Kidney epithelial cell (primary cell): ENCODE measurements around the gene CCT3. TPM values are rescaled to one million over a fixed set of nuclear protein-coding genes. Genes with fewer than 3 reads are reported as not detected.

Experiments used
- DNase-seq: peaks from one replicate; pipeline ENCODE4 v3.0.0-alpha.2; 2010; ENCODE audit warnings: low read depth
- H3K27me3 ChIP-seq: 2 replicates; pipeline ENCODE4 v1.6.0; 2011; ENCODE audit warnings: low read length; ENCODE audit not compliant: control insufficient read depth, insufficient read depth
- H3K36me3 ChIP-seq: 2 replicates; pipeline ENCODE4 v1.5.1; 2011; ENCODE audit warnings: low read length; ENCODE audit not compliant: control insufficient read depth, insufficient read depth
- H3K4me3 ChIP-seq: 2 replicates; pipeline ENCODE4 v1.5.1; 2011; ENCODE audit warnings: low read depth, mild to moderate bottlenecking, control low read depth, low read length
- CTCF ChIP-seq: IDR thresholded peaks from 2 replicates; pipeline ENCODE4 v1.5.1; 2011; ENCODE audit warnings: mild to moderate bottlenecking, moderate library complexity, low read length, control low read depth, inconsistent platforms; ENCODE audit not compliant: insufficient read depth, poor library complexity, severe bottlenecking
- total RNA-seq: library from RNA; depleted of rRNA; stranded (reverse); fragments of >200 nt; gene quantifications from 2 replicates; pipeline ENCODE4 v1.2.3, GENCODE V29; 2015

Gene CCT3
- 303 and 382 TPM in 2 replicates for total RNA-seq

- H3K27me3 ChIP-seq: no peaks in the 10 kb centered on the region
- DNase-seq: peak; percentile 99
- no peaks in the 10 kb centered on the region for H3K36me3 ChIP-seq
- no peak for TF ChIP-seq CTCF
- H3K4me3 ChIP-seq: peak within 1 kb of the TSS; percentile 81
These were observed at the start of gene CCT3, which contains the start of gene TSACC for GRCh38 chr1:156338180-156338976. CCT3 (minus strand) TSS chr1:156338292; CDS start chr1:156338184, 108 bp downstream. TSACC (plus strand) TSS chr1:156338526; CDS start chr1:156339758, 1,232 bp downstream.

GRCh38 chr1:156387870-156388173 is 49.7 kb upstream of the CCT3 start:
- no peak for TF ChIP-seq CTCF
- no peak for DNase-seq
- Histone ChIP-seq H3K36me3 (no peaks in the 10 kb centered on the region), H3K27me3 (peaks cover 51% of the 10 kb centered on the region), H3K4me3 (no peak overlapping the region)

- H3K27me3 ChIP-seq: peaks cover 48% of the 10 kb centered on the region
- TF ChIP-seq CTCF: no peak
- no peak overlapping the region for H3K4me3 ChIP-seq
- no peaks in the 10 kb centered on the region for H3K36me3 ChIP-seq
- DNase-seq: no peak
These were observed 49.1 kb upstream of the CCT3 start for GRCh38 chr1:156386949-156387869.

- H3K36me3 ChIP-seq: no peaks in the 10 kb centered on the region
- H3K27me3 ChIP-seq: peaks cover 44% of the 10 kb centered on the region
- no peak for TF ChIP-seq CTCF
- no peak for DNase-seq
- no peak overlapping the region for H3K4me3 ChIP-seq
These were observed 48.2 kb upstream of the CCT3 start for GRCh38 chr1:156386134-156386901.

GRCh38 chr1:156385534-156386031 is 47.5 kb upstream of the CCT3 start:
- no peaks in the 10 kb centered on the region for H3K36me3 ChIP-seq
- H3K27me3 ChIP-seq: peaks cover 38% of the 10 kb centered on the region
- peak; percentile 88 for TF ChIP-seq CTCF
- DNase-seq: no peak
- no peak overlapping the region for H3K4me3 ChIP-seq
